ENCODE measurements around the gene RFT1.

DNA sequence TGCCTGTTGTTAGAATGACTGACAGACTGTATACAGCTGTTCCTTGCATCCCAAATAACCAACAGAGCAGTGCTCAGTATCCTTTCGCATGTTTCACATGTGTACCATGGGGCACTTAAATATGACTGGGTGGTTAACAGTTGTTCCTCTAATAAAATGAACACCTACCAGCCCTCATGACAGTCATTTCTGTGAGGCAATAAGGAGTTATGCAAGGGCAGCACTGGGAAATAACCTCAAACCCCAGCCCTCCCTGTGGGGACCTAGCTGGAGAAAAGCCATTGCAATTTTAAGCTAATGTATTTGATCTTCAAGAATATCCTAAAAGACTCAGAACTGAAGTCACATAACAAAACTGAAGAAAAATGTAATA, 7.3 kb downstream of the RFT1 start:
- TF ChIP-seq GATA2 (IDR thresholded peaks at IDR 0.05; ENCODE audit: low read depth, low read length): no peak
- TF ChIP-seq GATA3 (IDR thresholded peaks at IDR 0.05; ENCODE audit: low read depth, low read length): no peak

Measured in SH-SY5Y (cell line).